Posterior vena cava (tissue), 2 donors: ENCODE results near the gene TRIM46. TPM values are rescaled to one million over a fixed set of nuclear protein-coding genes. Genes with fewer than 3 reads are reported as not detected.

Experiments used
- total RNA-seq, 2 donors: library from RNA; stranded (reverse); fragmentation: NEBNext Ultra II Directional; extraction: Animal tissue kit (Norgen Biotek cat#: 25700); gene quantifications; one replicate each; pipeline ENCODE4 v1.2.1, GENCODE V29; 2021
- donor health status: DM: yes; HTN: yes; CAD: no.
- donor health status: DM: yes; HTN: yes; CAD: no.

Gene TRIM46
- total RNA-seq, 2 donors from 2014 or later, result 1.3 to 2.1 TPM

Other genes with a start within 250 kb of the TRIM46 start
- 10 to 100 TPM; 26.5 to 31.5 TPM for gene PMVK, start 237.1 kb upstream of the TRIM46 start, total RNA-seq
- gene PBXIP1, start 217.8 kb upstream of the TRIM46 start, total RNA-seq, result 100 to 1,000 TPM in 1 of 2 donors, 10 to 100 TPM in 1; 95.3 to 138 TPM
- 10 to 100 TPM; 17.0 to 19.2 TPM for gene PYGO2, start 212.1 kb upstream of the TRIM46 start, total RNA-seq
- 100 to 1,000 TPM; 135 to 149 TPM for gene SHC1, start 203.1 kb upstream of the TRIM46 start, total RNA-seq
- 10 to 100 TPM; 22.5 to 23.4 TPM for gene CKS1B, start 199.2 kb upstream of the TRIM46 start, total RNA-seq
- gene FLAD1, start 190.5 kb upstream of the TRIM46 start, total RNA-seq, result 10 to 100 TPM; 18.3 to 21.6 TPM
- not detected for gene LENEP, start 180.3 kb upstream of the TRIM46 start, total RNA-seq
- 10 to 100 TPM; 50.5 to 72.8 TPM for gene ZBTB7B, start 171.0 kb upstream of the TRIM46 start, total RNA-seq
- 1 to 10 TPM in 1 of 2 donors, under 1 TPM in 1; 0.48 to 1.1 TPM for gene DCST2, start 140.1 kb upstream of the TRIM46 start, total RNA-seq
- not detected for gene DCST1, start 140.0 kb upstream of the TRIM46 start, total RNA-seq
- 100 to 1,000 TPM; 146 to 178 TPM for gene ADAM15, start 122.5 kb upstream of the TRIM46 start, total RNA-seq
- 1 to 10 TPM; 2.0 to 2.6 TPM for gene EFNA4, start 110.1 kb upstream of the TRIM46 start, total RNA-seq
- gene EFNA3, start 95.0 kb upstream of the TRIM46 start, total RNA-seq, result 1 to 10 TPM; 2.0 TPM
- 10 to 100 TPM; 12.6 to 13.2 TPM for gene EFNA1, start 46.0 kb upstream of the TRIM46 start, total RNA-seq
- 10 to 100 TPM; 24.5 TPM for gene SLC50A1, start 38.0 kb upstream of the TRIM46 start, total RNA-seq
- gene DPM3, start 33.3 kb upstream of the TRIM46 start, total RNA-seq, result 10 to 100 TPM; 53.1 to 75.2 TPM
- gene KRTCAP2, start 545 bp upstream of the TRIM46 start, total RNA-seq, result 100 to 1,000 TPM; 145 to 146 TPM
- gene THBS3, start 34.0 kb downstream of the TRIM46 start, total RNA-seq, result 10 to 100 TPM; 46.3 to 96.6 TPM
- gene MTX1, start 34.8 kb downstream of the TRIM46 start, total RNA-seq, result 10 to 100 TPM; 20.9 to 26.8 TPM
- 10 to 100 TPM; 21.3 to 25.3 TPM for gene ENTREP3, start 81.6 kb downstream of the TRIM46 start, total RNA-seq
- 10 to 100 TPM; 34.7 to 37.3 TPM for gene SCAMP3, start 88.5 kb downstream of the TRIM46 start, total RNA-seq
- gene CLK2, start 99.7 kb downstream of the TRIM46 start, total RNA-seq, result 10 to 100 TPM; 31.2 to 32.3 TPM
- 1 to 10 TPM; 1.4 to 1.5 TPM for gene HCN3, start 103.6 kb downstream of the TRIM46 start, total RNA-seq
- gene PKLR, start 127.6 kb downstream of the TRIM46 start, total RNA-seq, result not detected
- 10 to 100 TPM; 86.7 to 93.0 TPM for gene FDPS, start 135.0 kb downstream of the TRIM46 start, total RNA-seq
- 10 to 100 TPM; 32.5 to 34.6 TPM for gene RUSC1, start 147.0 kb downstream of the TRIM46 start, total RNA-seq